Measurements from ENCODE around the gene MTHFD1. TPM values are rescaled to one million over a fixed set of nuclear protein-coding genes. Genes with fewer than 3 reads are reported as not detected.
"Not testable (repeated sequence)": the region's sequence is repeated elsewhere in the genome, so short reads cannot be mapped to it uniquely, and the experiment has no call there.

MTHFD1 gene
- total and polyA plus RNA-seq, 9 of the 15 experiments (the other 6 are each of a cell fraction or from before 2014, with no cell fraction given): 66.7 to 158 (median 90.9) TPM

DNA sequence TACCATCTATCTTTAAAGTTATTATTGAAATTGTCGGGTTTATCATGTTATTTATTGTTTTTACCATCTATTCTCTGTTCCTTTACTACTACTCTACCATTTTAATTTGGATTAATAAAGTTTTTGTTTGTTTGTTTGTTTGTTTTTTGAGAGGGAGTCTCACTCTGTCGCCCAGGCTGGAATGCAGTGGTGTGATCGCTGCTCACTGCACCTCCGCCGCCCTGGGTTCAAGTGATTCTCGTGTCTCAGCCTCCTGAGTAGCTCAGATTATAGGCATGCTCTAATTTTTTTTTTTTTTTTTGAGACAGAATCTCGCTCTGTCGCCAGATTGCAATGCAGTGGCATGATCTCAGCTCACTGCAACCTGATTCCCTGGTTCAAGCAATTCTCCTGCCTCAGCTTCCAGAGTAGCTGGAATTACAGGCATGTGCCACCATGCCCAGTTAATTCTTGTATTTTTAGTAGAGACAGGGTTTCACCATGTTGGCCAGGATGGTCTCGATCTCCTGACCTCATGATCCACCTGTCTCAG is 22.7 kb upstream of the MTHFD1 start:
- FAIRE-seq; H3K36me3 ChIP-seq (ENCODE audit: control insufficient read depth, insufficient read depth, low read length); H4K20me1 ChIP-seq (replicated peaks; ENCODE audit: control insufficient read depth, insufficient read depth, low read length); in situ Hi-C loops (cut with MboI); H3K9me3 ChIP-seq (replicated peaks; ENCODE audit: control insufficient read depth, insufficient read depth, low read depth, low read length); DNase-seq (ENCODE audit: extremely low read depth in 1 of 4, low spot score in 3 of 4); BruUV-seq (replicated peaks); H3K79me2 ChIP-seq (ENCODE audit: control insufficient read depth, insufficient read depth, low read length); ATAC-seq; H3K27ac ChIP-seq (ENCODE audit: extremely low read depth, low read depth, low read length); H3K9ac ChIP-seq (ENCODE audit: insufficient read depth in 1 of 2, low read depth in 2 of 2, low read length in 2 of 2); H3K4me2 ChIP-seq (ENCODE audit: insufficient read depth, low read length); intact Hi-C loops (cut with micrococcal nuclease); H3K9me1 ChIP-seq (ENCODE audit: control insufficient read depth, insufficient read depth, low read length); H3K4me3 ChIP-seq; CTCF ChIA-PET (ENCODE audit: low intra/inter-chr PET ratio); H3K27me3 ChIP-seq (ENCODE audit: control insufficient read depth in 2 of 2, insufficient read depth in 2 of 2, low read length in 2 of 2): not testable (repeated sequence)
- 59% methylated on average over 6 of the region's 9 CpGs for WGBS (ENCODE audit: insufficient coverage, low coverage, missing lambda C conversion rate)
- TF ChIP-seq, protein P1, sequence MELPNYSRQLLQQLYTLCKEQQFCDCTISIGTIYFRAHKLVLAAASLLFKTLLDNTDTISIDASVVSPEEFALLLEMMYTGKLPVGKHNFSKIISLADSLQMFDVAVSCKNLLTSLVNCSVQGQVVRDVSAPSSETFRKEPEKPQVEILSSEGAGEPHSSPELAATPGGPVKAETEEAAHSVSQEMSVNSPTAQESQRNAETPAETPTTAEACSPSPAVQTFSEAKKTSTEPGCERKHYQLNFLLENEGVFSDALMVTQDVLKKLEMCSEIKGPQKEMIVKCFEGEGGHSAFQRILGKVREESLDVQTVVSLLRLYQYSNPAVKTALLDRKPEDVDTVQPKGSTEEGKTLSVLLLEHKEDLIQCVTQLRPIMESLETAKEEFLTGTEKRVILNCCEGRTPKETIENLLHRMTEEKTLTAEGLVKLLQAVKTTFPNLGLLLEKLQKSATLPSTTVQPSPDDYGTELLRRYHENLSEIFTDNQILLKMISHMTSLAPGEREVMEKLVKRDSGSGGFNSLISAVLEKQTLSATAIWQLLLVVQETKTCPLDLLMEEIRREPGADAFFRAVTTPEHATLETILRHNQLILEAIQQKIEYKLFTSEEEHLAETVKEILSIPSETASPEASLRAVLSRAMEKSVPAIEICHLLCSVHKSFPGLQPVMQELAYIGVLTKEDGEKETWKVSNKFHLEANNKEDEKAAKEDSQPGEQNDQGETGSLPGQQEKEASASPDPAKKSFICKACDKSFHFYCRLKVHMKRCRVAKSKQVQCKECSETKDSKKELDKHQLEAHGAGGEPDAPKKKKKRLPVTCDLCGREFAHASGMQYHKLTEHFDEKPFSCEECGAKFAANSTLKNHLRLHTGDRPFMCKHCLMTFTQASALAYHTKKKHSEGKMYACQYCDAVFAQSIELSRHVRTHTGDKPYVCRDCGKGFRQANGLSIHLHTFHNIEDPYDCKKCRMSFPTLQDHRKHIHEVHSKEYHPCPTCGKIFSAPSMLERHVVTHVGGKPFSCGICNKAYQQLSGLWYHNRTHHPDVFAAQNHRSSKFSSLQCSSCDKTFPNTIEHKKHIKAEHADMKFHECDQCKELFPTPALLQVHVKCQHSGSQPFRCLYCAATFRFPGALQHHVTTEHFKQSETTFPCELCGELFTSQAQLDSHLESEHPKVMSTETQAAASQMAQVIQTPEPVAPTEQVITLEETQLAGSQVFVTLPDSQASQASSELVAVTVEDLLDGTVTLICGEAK (IDR thresholded peaks at IDR 0.05): peak; percentile 71
- TF ChIP-seq, protein P1 (CRISPR knock-in tag; IDR thresholded peaks at IDR 0.05): peak; percentile 74
- Histone ChIP-seq H3K4me1 (replicated peaks in 1 of 2; ENCODE audit: control insufficient read depth in 2 of 2, insufficient read depth in 2 of 2, low read length in 2 of 2) (peaks cover 0 to 13% of the 10 kb centered on the region in 2 experiments; a peak in 2 of 5 replicates), H2AFZ (ENCODE audit: low read depth, low read length) (peak overlapping the region; percentile 2; the same call in 1 of the 2 replicates)
- POLR2A ChIA-PET: interaction anchor here (1.1 to 1.2 kb wide), 2 partner anchors 14 to 22 kb away, joined by 3 read pairs; no protein-coding TSS in a partner anchor
